Tibial nerve (tissue), 4 donors: ENCODE data around the gene RPTOR.

Source experiments
- EP300 ChIP-seq, 2 donors: sonication (generic); formaldehyde crosslinking; IDR thresholded peaks; one replicate each; pipeline ENCODE4 v1.6.1; 2017; ENCODE audit warnings: antibody characterized with exemption in 2 of 2, mild to moderate bottlenecking in 1 of 2
- TF ChIP-seq, protein P1 (sequence below), 5 experiments: fragments of 200-600 bp in 3 of 5; fragments of 450-650 bp in 2 of 5; sonication (generic) in 3 of 5; IDR thresholded peaks; one replicate each; pipeline ENCODE4 v1.5.1; 2016 to 2019; ENCODE audit warnings: antibody characterized with exemption in 5 of 5, mild to moderate bottlenecking in 3 of 5, moderate library complexity in 2 of 5

DNA sequence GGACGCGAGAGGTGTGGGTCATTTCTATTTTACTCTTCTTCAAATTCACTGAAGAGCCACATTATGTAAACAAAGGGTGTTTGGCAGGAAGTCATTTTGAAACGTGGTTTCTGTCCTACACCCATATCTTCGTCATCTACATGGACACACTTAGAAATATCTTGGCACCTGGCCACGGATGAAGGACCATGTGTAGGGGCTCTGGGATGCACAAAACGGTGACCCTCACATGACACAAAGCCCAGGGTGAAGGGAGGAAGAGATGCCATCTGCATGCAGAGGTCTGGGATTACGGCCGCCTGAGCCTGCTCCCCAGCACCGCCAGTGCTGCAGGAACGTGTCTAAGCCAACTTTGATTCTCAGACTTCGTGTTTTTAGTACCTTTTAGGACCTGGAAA, 316.8 kb downstream of the RPTOR start:
- TF ChIP-seq, protein P1, sequence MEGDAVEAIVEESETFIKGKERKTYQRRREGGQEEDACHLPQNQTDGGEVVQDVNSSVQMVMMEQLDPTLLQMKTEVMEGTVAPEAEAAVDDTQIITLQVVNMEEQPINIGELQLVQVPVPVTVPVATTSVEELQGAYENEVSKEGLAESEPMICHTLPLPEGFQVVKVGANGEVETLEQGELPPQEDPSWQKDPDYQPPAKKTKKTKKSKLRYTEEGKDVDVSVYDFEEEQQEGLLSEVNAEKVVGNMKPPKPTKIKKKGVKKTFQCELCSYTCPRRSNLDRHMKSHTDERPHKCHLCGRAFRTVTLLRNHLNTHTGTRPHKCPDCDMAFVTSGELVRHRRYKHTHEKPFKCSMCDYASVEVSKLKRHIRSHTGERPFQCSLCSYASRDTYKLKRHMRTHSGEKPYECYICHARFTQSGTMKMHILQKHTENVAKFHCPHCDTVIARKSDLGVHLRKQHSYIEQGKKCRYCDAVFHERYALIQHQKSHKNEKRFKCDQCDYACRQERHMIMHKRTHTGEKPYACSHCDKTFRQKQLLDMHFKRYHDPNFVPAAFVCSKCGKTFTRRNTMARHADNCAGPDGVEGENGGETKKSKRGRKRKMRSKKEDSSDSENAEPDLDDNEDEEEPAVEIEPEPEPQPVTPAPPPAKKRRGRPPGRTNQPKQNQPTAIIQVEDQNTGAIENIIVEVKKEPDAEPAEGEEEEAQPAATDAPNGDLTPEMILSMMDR (IDR thresholded peaks at IDR 0.05): no peak
- TF ChIP-seq EP300 (IDR thresholded peaks at IDR 0.05): no peak
